HepG2 (cell line): Measurements from ENCODE around the gene SYPL1. TPM values are rescaled to one million over a fixed set of nuclear protein-coding genes. Genes with fewer than 3 reads are reported as not detected.

ENCODE experiments used
- FOXP1 ChIP-seq, 2 experiments: fragments of 450-650 bp in 1 of 2; IDR thresholded peaks; 2 replicates each; pipeline ENCODE4 v1.6.1; 2017 to 2018; ENCODE audit warnings: antibody characterized with exemption in 1 of 2
- GABPB1 ChIP-seq: IDR thresholded peaks from 2 replicates; pipeline ENCODE4 v1.6.1; 2016; ENCODE audit warnings: mild to moderate bottlenecking, missing genetic modification reagents, moderate library complexity, missing compliant biosample characterization
- IKZF4 ChIP-seq: sonication (generic); formaldehyde crosslinking; IDR thresholded peaks from 2 replicates; pipeline ENCODE4 v1.5.1; 2020; ENCODE audit warnings: borderline replicate concordance, mild to moderate bottlenecking, low read depth, missing genetic modification reagents; ENCODE audit errors: not compliant biosample characterization
- LCORL ChIP-seq, 2 experiments: fragments of 450-650 bp in 1 of 2; sonication (generic) in 1 of 2; formaldehyde crosslinking in 1 of 2; IDR thresholded peaks; 2 replicates each; pipeline versions ENCODE4 v1.5.0 to v1.6.1; 2017 to 2020; ENCODE audit warnings: antibody characterized with exemption in 1 of 2, missing genetic modification reagents in 1 of 2
- NFE2L1 ChIP-seq: sonication (generic); formaldehyde crosslinking; IDR thresholded peaks from 2 replicates; pipeline ENCODE4 v1.4.0; 2020; ENCODE audit warnings: missing genetic modification reagents, mild to moderate bottlenecking, borderline replicate concordance
- PAF1 ChIP-seq: IDR thresholded peaks from 2 replicates; pipeline ENCODE4 v1.6.1; 2016; ENCODE audit warnings: missing genetic modification reagents, missing compliant biosample characterization
- RAD21 ChIP-seq: fragments of 450-650 bp; formaldehyde crosslinking; IDR thresholded peaks from 2 replicates; pipeline ENCODE4 v1.5.0; 2020; ENCODE audit warnings: mild to moderate bottlenecking
- SMC3 ChIP-seq: IDR thresholded peaks from 2 replicates; pipeline ENCODE4 v1.6.1; 2011; ENCODE audit warnings: low read length, improper control_type of control experiment
- STAG1 ChIP-seq: sonication (generic); formaldehyde crosslinking; IDR thresholded peaks from 2 replicates; pipeline ENCODE4 v1.4.0; 2020; ENCODE audit warnings: missing genetic modification reagents
- TARDBP ChIP-seq: sonication (generic); formaldehyde crosslinking; IDR thresholded peaks from 2 replicates; pipeline ENCODE4 v1.8.0; 2022; ENCODE audit warnings: mild to moderate bottlenecking, missing genetic modification reagents
- TBX2 ChIP-seq: sonication (generic); formaldehyde crosslinking; IDR thresholded peaks from 2 replicates; pipeline ENCODE4 v1.5.0; 2020; ENCODE audit warnings: missing genetic modification reagents, mild to moderate bottlenecking, borderline replicate concordance
- TEAD3 ChIP-seq: optimal IDR thresholded peaks from 2 replicates; pipeline ENCODE3; 2016; ENCODE audit warnings: borderline replicate concordance
- TSC22D2 ChIP-seq: sonication (generic); formaldehyde crosslinking; IDR thresholded peaks from 2 replicates; pipeline ENCODE4 v1.5.1; 2020; ENCODE audit warnings: missing genetic modification reagents, mild to moderate bottlenecking, borderline replicate concordance
- YEATS4 ChIP-seq: sonication (generic); formaldehyde crosslinking; IDR thresholded peaks from 2 replicates; pipeline ENCODE4 v1.4.0; 2020; ENCODE audit warnings: missing genetic modification reagents, borderline replicate concordance
- ZBTB20 ChIP-seq: sonication (generic); formaldehyde crosslinking; IDR thresholded peaks from 2 replicates; pipeline ENCODE4 v1.8.1; 2023; ENCODE audit warnings: missing genetic modification reagents, low read depth, mild to moderate bottlenecking, borderline replicate concordance
- ZBTB7A ChIP-seq: sonication (generic); formaldehyde crosslinking; IDR thresholded peaks from 2 replicates; pipeline ENCODE4 v1.8.0; 2022; ENCODE audit warnings: mild to moderate bottlenecking, missing genetic modification reagents
- ZNF124 ChIP-seq: sonication (generic); formaldehyde crosslinking; IDR thresholded peaks from 2 replicates; pipeline ENCODE4 v1.4.0; 2020; ENCODE audit warnings: missing genetic modification reagents
- ZNF136 ChIP-seq: sonication (generic); formaldehyde crosslinking; IDR thresholded peaks from 2 replicates; pipeline ENCODE4 v1.8.1; 2022; ENCODE audit warnings: low read depth, mild to moderate bottlenecking, moderate library complexity, missing genetic modification reagents
- ZNF496 ChIP-seq: sonication (generic); formaldehyde crosslinking; IDR thresholded peaks from 2 replicates; pipeline ENCODE4 v1.8.1; 2023; ENCODE audit warnings: mild to moderate bottlenecking, moderate library complexity, missing genetic modification reagents; ENCODE audit not compliant: insufficient replicate concordance
- ZNF543 ChIP-seq: sonication (generic); formaldehyde crosslinking; IDR thresholded peaks from 2 replicates; pipeline ENCODE4 v1.4.0; 2020; ENCODE audit warnings: mild to moderate bottlenecking, missing genetic modification reagents
- ZNF557 ChIP-seq: sonication (generic); formaldehyde crosslinking; IDR thresholded peaks from 2 replicates; pipeline ENCODE4 v1.4.0; 2020; ENCODE audit warnings: missing genetic modification reagents
- polyA plus RNA-seq, 8 experiments: library from polyadenylated mRNA; depleted of rRNA in 3 of 8; stranded (reverse) in 7 of 8; unstranded in 1 of 8; fragments of >200 nt; fragmentation: Illumina TruSeq in 4 of 8; extraction: Trizol in 4 of 8; gene quantifications; 2 replicates each; pipeline versions ENCODE4 v1.2.1 to v1.2.3, GENCODE V29; 2011 to 2016; ENCODE audit warnings: low read depth in 4 of 8, missing spikeins in 1 of 8, mixed read lengths in 1 of 8; ENCODE audit not compliant: insufficient read depth in 1 of 8
- total RNA-seq, 5 experiments: library from RNA; depleted of rRNA; stranded (reverse); fragments of >200 nt; fragmentation: Illumina TruSeq; extraction: Trizol; gene quantifications; 2 replicates each; pipeline ENCODE4 v1.2.3, GENCODE V29; 2016; ENCODE audit warnings: low read depth in 1 of 5
- TF ChIP-seq, protein P1 (sequence below): sonication (generic); formaldehyde crosslinking; IDR thresholded peaks from 2 replicates; pipeline ENCODE4 v1.5.0; 2020; ENCODE audit warnings: mild to moderate bottlenecking, missing genetic modification reagents
- TF ChIP-seq, protein P2 (sequence below): sonication (generic); formaldehyde crosslinking; IDR thresholded peaks from 2 replicates; pipeline ENCODE4 v1.4.0; 2020; ENCODE audit warnings: missing genetic modification reagents
- TF ChIP-seq, protein P3 (sequence below): IDR thresholded peaks from 2 replicates; pipeline ENCODE4 v1.6.1; 2016; ENCODE audit warnings: mild to moderate bottlenecking
- TF ChIP-seq, protein P4 (sequence below): sonication (generic); formaldehyde crosslinking; IDR thresholded peaks from 2 replicates; pipeline ENCODE4 v1.5.0; 2020; ENCODE audit warnings: mild to moderate bottlenecking, missing genetic modification reagents, moderate library complexity

The SYPL1 gene
- total and polyA plus RNA-seq, 2 of the 13 experiments (the other 11 are each of a cell fraction or from before 2014, with no cell fraction given): 27.5 to 40.2 TPM

DNA sequence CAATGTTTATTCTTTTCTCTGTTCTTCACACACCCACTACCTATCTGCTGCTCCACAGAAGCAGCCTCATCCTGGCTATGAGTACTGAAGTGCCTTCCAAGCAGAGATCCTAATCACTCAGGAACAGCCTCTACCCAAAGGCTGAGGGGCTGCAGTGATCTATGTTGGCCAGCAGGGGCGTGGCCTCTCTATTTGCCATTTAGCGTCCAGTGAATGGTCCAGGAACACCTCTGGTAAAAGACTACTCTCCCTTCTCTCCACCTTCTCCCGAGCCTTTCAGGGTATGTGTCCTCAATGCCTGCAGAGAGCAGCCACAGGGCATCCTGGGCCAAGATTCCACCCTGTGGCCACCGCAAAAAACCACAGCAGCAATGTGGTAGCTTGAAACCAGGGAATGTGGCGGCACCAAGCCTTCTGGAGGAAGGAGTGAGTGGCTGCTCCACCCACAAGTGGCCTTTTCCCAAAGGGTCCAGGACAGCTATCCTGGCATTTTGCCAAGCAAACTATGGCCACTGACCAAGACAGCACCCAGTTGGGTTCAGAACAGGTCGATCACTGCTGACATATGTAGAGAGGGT, 70.9 kb downstream of the SYPL1 start (continued):
- no peak for TF ChIP-seq ZNF136 (CRISPR knock-in tag)
- TF ChIP-seq, protein P1, sequence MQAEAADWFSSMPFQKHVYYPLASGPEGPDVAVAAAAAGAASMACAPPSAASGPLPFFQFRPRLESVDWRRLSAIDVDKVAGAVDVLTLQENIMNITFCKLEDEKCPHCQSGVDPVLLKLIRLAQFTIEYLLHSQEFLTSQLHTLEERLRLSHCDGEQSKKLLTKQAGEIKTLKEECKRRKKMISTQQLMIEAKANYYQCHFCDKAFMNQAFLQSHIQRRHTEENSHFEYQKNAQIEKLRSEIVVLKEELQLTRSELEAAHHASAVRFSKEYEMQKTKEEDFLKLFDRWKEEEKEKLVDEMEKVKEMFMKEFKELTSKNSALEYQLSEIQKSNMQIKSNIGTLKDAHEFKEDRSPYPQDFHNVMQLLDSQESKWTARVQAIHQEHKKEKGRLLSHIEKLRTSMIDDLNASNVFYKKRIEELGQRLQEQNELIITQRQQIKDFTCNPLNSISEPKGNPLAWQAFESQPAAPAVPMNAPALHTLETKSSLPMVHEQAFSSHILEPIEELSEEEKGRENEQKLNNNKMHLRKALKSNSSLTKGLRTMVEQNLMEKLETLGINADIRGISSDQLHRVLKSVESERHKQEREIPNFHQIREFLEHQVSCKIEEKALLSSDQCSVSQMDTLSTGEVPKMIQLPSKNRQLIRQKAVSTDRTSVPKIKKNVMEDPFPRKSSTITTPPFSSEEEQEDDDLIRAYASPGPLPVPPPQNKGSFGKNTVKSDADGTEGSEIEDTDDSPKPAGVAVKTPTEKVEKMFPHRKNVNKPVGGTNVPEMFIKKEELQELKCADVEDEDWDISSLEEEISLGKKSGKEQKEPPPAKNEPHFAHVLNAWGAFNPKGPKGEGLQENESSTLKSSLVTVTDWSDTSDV: no peak
- no peak for TF ChIP-seq ZNF496
- no peak for TF ChIP-seq ZNF543 (CRISPR knock-in tag)
- no peak for TF ChIP-seq ZBTB7A (CRISPR knock-in tag)
- TF ChIP-seq, protein P2, sequence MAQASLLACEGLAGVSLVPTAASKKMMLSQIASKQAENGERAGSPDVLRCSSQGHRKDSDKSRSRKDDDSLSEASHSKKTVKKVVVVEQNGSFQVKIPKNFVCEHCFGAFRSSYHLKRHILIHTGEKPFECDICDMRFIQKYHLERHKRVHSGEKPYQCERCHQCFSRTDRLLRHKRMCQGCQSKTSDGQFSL: no peak
- TF ChIP-seq SMC3: peak; percentile 36; the same call in 1 of the 2 replicates
- TF ChIP-seq NFE2L1 (CRISPR knock-in tag): no peak
- TF ChIP-seq GABPB1 (CRISPR knock-in tag): no peak
- TF ChIP-seq, protein P3, sequence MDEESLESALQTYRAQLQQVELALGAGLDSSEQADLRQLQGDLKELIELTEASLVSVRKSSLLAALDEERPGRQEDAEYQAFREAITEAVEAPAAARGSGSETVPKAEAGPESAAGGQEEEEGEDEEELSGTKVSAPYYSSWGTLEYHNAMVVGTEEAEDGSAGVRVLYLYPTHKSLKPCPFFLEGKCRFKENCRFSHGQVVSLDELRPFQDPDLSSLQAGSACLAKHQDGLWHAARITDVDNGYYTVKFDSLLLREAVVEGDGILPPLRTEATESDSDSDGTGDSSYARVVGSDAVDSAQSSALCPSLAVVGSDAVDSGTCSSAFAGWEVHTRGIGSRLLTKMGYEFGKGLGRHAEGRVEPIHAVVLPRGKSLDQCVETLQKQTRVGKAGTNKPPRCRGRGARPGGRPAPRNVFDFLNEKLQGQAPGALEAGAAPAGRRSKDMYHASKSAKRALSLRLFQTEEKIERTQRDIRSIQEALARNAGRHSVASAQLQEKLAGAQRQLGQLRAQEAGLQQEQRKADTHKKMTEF: no peak
- TF ChIP-seq PAF1 (CRISPR knock-in tag): no peak
- no peak for TF ChIP-seq ZBTB20 (CRISPR knock-in tag)
- TF ChIP-seq TARDBP (CRISPR knock-in tag): no peak
- no peak for TF ChIP-seq IKZF4 (CRISPR knock-in tag)
- TF ChIP-seq LCORL (IDR thresholded peaks at IDR 0.05): peak; percentile 79; the same call in 1 of the 2 replicates
- TF ChIP-seq LCORL (CRISPR knock-in tag; IDR thresholded peaks at IDR 0.05): no peak
- TF ChIP-seq STAG1 (CRISPR knock-in tag): peak; percentile 47
- TF ChIP-seq TEAD3: no peak
- TF ChIP-seq RAD21 (CRISPR knock-in tag): no peak
- no peak for TF ChIP-seq ZNF124 (CRISPR knock-in tag)
- TF ChIP-seq ZNF557 (CRISPR knock-in tag): no peak
- TF ChIP-seq, protein P4, sequence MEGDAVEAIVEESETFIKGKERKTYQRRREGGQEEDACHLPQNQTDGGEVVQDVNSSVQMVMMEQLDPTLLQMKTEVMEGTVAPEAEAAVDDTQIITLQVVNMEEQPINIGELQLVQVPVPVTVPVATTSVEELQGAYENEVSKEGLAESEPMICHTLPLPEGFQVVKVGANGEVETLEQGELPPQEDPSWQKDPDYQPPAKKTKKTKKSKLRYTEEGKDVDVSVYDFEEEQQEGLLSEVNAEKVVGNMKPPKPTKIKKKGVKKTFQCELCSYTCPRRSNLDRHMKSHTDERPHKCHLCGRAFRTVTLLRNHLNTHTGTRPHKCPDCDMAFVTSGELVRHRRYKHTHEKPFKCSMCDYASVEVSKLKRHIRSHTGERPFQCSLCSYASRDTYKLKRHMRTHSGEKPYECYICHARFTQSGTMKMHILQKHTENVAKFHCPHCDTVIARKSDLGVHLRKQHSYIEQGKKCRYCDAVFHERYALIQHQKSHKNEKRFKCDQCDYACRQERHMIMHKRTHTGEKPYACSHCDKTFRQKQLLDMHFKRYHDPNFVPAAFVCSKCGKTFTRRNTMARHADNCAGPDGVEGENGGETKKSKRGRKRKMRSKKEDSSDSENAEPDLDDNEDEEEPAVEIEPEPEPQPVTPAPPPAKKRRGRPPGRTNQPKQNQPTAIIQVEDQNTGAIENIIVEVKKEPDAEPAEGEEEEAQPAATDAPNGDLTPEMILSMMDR (CRISPR knock-in tag): peak; percentile 70
- TF ChIP-seq YEATS4 (CRISPR knock-in tag): no peak
- TF ChIP-seq FOXP1 (IDR thresholded peaks at IDR 0.05): no peak
- TF ChIP-seq FOXP1 (CRISPR knock-in tag; IDR thresholded peaks at IDR 0.05): no peak
- TF ChIP-seq TBX2 (CRISPR knock-in tag): no peak
- no peak for TF ChIP-seq TSC22D2
